ELF-1 (cell line): ENCODE measurements around the gene CACNG3.
A peak's percentile ranks its signal among the peaks of the same experiment; 100 is the strongest.

ENCODE experiments used
- DNase-seq: peaks from one replicate; pipeline ENCODE4 v3.0.0-alpha.2; 2016; ENCODE audit warnings: low read depth, low spot score

The CACNG3 gene

DNA sequence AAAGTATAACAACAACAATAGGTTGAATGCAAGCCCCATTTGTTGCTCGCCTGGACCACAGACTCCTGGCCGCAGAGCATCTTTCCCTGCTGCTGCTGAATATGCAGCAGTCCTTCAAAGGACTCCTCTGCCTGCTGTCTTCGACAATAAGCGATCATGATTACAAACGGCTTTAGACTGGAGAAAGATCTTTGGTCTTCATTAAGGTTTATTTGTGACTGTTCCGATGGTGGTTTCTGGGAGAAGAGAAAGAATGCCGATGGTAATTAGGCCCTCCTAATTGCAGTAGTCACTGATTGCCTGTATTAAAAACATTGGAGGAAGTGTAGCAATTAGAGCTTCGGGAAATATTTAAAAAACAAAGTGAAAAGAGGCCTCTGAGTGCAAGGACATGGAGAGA, 138.2 kb downstream of the CACNG3 start:
- no peak for DNase-seq

GRCh38 chr16:24396350-24397271, 140.5 kb downstream of the CACNG3 start:
- no peak for DNase-seq

GRCh38 chr16:24409045-24409444, 152.9 kb downstream of the CACNG3 start:
- DNase-seq: peak; percentile 16
